ENCODE measurements around the gene ERVFRD-1. TPM values are rescaled to one million over a fixed set of nuclear protein-coding genes. Genes with fewer than 3 reads are reported as not detected.

ERVFRD-1 gene
- polyA plus RNA-seq, 1 donor (not counting 4 experiments of a cell fraction or from before 2014, with no cell fraction given), result not detected

- Histone ChIP-seq H2AFZ (ENCODE audit: control insufficient read depth, low read length) (no peak overlapping the region), H3K79me2 (ENCODE audit: control insufficient read depth, insufficient read depth, low read length) (peaks cover 69% of the 10 kb centered on the region), H3K9me1 (ENCODE audit: control insufficient read depth, extremely low read depth, insufficient read depth, low read length) (peaks cover 4% of the 10 kb centered on the region), H3K4me1 (ENCODE audit: control insufficient read depth, extremely low read depth, insufficient read depth, low read length) (peaks cover 10% of the 10 kb centered on the region), H3K36me3 (ENCODE audit: control insufficient read depth in 2 of 2, extremely low read depth in 1 of 2, insufficient read depth in 2 of 2, low read length in 2 of 2) (no peaks in the 10 kb centered on the region), H3K4me3 (ENCODE audit: control insufficient read depth in 2 of 3, extremely low read depth in 1 of 3, insufficient read depth in 2 of 3, low read depth in 1 of 3, low read length in 3 of 3) (no peak overlapping the region), H3K4me2 (ENCODE audit: control insufficient read depth, extremely low read depth, insufficient read depth, low read depth, low read length) (no peak overlapping the region), H3K27ac (ENCODE audit: control insufficient read depth, insufficient read depth, low read length) (no peak overlapping the region), H3K9ac (ENCODE audit: control insufficient read depth, extremely low read depth, insufficient read depth, low read length) (no peak overlapping the region), H3K27me3 (ENCODE audit: control insufficient read depth, extremely low read depth, insufficient read depth, low read length) (no peaks in the 10 kb centered on the region), H3K9me3 (ENCODE audit: control insufficient read depth, low read depth, low read length) (no peaks in the 10 kb centered on the region), H4K20me1 (ENCODE audit: control insufficient read depth, extremely low read depth, insufficient read depth, low read length) (no peaks in the 10 kb centered on the region)
- no peak for TF ChIP-seq CTCF (optimal IDR thresholded peaks at IDR 0.05 in 1 of 3, IDR thresholded peaks at IDR 0.05 in 1 of 3, conservative IDR thresholded peaks at IDR 0.05 in 1 of 3; ENCODE audit: extremely low read depth in 1 of 3, insufficient read depth in 2 of 3, low read length in 3 of 3)
- TF ChIP-seq EZH2 (IDR thresholded peaks at IDR 0.05; ENCODE audit: low read length), result no peak
- dilution Hi-C loops (cut with MboI; ENCODE audit: extremely low pct_ligation_motif_present, low sequenced_read_pairs), result no loop called here
- DNase-seq (ENCODE audit: low read depth, low spot score) (no peak), FAIRE-seq (no peak)
These were observed 1.5 kb upstream of the ERVFRD-1 start for GRCh38 chr6:11113038-11113437.

- Histone ChIP-seq H2AFZ (ENCODE audit: control insufficient read depth, low read length) (no peak overlapping the region), H3K27me3 (ENCODE audit: control insufficient read depth, extremely low read depth, insufficient read depth, low read length) (no peaks in the 10 kb centered on the region), H3K9ac (ENCODE audit: control insufficient read depth, extremely low read depth, insufficient read depth, low read length) (no peak overlapping the region), H4K20me1 (ENCODE audit: control insufficient read depth, extremely low read depth, insufficient read depth, low read length) (peaks cover 2% of the 10 kb centered on the region), H3K4me3 (ENCODE audit: control insufficient read depth in 2 of 3, extremely low read depth in 1 of 3, insufficient read depth in 2 of 3, low read depth in 1 of 3, low read length in 3 of 3) (no peak overlapping the region), H3K4me2 (ENCODE audit: control insufficient read depth, extremely low read depth, insufficient read depth, low read depth, low read length) (no peak overlapping the region), H3K9me1 (ENCODE audit: control insufficient read depth, extremely low read depth, insufficient read depth, low read length) (peaks cover 4% of the 10 kb centered on the region), H3K4me1 (ENCODE audit: control insufficient read depth, extremely low read depth, insufficient read depth, low read length) (peaks cover 10% of the 10 kb centered on the region), H3K79me2 (ENCODE audit: control insufficient read depth, insufficient read depth, low read length) (peaks cover 72% of the 10 kb centered on the region), H3K27ac (ENCODE audit: control insufficient read depth, insufficient read depth, low read length) (no peak overlapping the region), H3K36me3 (ENCODE audit: control insufficient read depth in 2 of 2, extremely low read depth in 1 of 2, insufficient read depth in 2 of 2, low read length in 2 of 2) (no peaks in the 10 kb centered on the region), H3K9me3 (ENCODE audit: control insufficient read depth, low read depth, low read length) (no peaks in the 10 kb centered on the region)
- TF ChIP-seq EZH2 (IDR thresholded peaks at IDR 0.05; ENCODE audit: low read length), result no peak
- TF ChIP-seq CTCF (optimal IDR thresholded peaks at IDR 0.05 in 1 of 3, IDR thresholded peaks at IDR 0.05 in 1 of 3, conservative IDR thresholded peaks at IDR 0.05 in 1 of 3; ENCODE audit: extremely low read depth in 1 of 3, insufficient read depth in 2 of 3, low read length in 3 of 3), result no peak
- FAIRE-seq (no peak), DNase-seq (ENCODE audit: low read depth, low spot score) (no peak)
- dilution Hi-C loops (cut with MboI; ENCODE audit: extremely low pct_ligation_motif_present, low sequenced_read_pairs), result no loop called here
These were observed 378 bp upstream of the ERVFRD-1 start for GRCh38 chr6:11111769-11112437.
